ENCODE results near the gene MRC2.

DNA sequence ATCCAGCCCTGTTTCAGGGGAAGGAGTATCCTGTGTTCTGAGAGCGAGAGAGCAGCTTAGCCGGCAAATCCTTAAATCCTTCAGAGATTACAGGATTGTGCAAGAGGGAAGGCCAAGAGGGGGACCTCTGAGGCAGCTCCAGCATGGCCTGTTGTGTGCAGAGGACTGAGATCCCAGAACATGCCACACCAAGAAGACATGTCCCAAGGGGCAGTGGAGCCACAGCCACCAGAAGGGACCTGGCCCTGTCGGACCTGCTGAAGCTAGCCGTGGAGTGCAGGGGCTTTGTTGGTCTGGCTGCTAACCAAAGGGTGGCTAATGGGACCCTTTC, 1.6 kb upstream of the MRC2 start:
- TF ChIP-seq TAF1 (IDR thresholded peaks at IDR 0.05; ENCODE audit: borderline replicate concordance, low read depth, low read length): no peak
- TF ChIP-seq POLR2A (IDR thresholded peaks at IDR 0.05; ENCODE audit: low read depth, low read length): no peak
